ENCODE data around the gene NIPAL1.
A peak's percentile ranks its signal among the peaks of the same experiment; 100 is the strongest.

NIPAL1 gene

GRCh38 chr4:48012824-48013223 lies 3.7 kb upstream of the NIPAL1 start:
- H3K4me3 ChIP-seq (ENCODE audit: low read depth, low read length): no peak overlapping the region
- TF ChIP-seq, protein P1, sequence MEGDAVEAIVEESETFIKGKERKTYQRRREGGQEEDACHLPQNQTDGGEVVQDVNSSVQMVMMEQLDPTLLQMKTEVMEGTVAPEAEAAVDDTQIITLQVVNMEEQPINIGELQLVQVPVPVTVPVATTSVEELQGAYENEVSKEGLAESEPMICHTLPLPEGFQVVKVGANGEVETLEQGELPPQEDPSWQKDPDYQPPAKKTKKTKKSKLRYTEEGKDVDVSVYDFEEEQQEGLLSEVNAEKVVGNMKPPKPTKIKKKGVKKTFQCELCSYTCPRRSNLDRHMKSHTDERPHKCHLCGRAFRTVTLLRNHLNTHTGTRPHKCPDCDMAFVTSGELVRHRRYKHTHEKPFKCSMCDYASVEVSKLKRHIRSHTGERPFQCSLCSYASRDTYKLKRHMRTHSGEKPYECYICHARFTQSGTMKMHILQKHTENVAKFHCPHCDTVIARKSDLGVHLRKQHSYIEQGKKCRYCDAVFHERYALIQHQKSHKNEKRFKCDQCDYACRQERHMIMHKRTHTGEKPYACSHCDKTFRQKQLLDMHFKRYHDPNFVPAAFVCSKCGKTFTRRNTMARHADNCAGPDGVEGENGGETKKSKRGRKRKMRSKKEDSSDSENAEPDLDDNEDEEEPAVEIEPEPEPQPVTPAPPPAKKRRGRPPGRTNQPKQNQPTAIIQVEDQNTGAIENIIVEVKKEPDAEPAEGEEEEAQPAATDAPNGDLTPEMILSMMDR (IDR thresholded peaks at IDR 0.05; ENCODE audit: low read depth, low read length, missing control alignments): no peak
- no peak for DNase-seq (ENCODE audit: low read depth)

- no peak overlapping the region for H3K4me3 ChIP-seq (ENCODE audit: low read depth, low read length)
- TF ChIP-seq, protein P1 (IDR thresholded peaks at IDR 0.05; ENCODE audit: low read depth, low read length, missing control alignments): no peak
- DNase-seq (ENCODE audit: low read depth): no peak
These were observed 1.4 kb upstream of the NIPAL1 start for GRCh38 chr4:48015216-48015615.

GRCh38 chr4:48015678-48016077 lies 894 bp upstream of the NIPAL1 start:
- no peak for DNase-seq (ENCODE audit: low read depth)
- peak overlapping the region; percentile 69; the same call in 1 of the 2 replicates for H3K4me3 ChIP-seq (ENCODE audit: low read depth, low read length)
- TF ChIP-seq, protein P1 (IDR thresholded peaks at IDR 0.05; ENCODE audit: low read depth, low read length, missing control alignments): no peak

DNA sequence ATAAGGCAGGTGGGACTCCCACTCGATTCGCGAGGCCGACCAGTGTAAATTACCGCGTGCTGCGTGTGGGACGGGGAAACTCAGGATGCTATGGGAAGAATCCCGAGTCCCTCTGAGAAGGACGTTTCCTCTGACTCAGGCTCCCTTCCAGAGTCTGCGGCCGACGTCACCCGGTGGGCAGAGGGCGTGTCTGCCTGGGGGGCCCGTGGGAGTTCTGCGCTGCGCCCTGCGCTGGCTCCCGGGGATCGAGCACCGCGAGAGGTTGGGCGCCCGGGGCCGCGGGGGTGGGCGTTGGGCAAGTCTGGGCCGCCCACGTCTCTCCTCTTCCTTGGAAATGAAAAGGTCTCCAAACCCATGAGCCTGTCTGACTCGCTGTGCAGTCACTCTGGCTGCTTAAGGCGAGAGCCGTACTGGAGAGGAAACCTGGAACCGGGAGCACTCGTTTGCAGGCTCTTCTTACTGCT lies 568 bp downstream of the NIPAL1 start:
- no peak for DNase-seq (ENCODE audit: low read depth)

GRCh38 chr4:48018112-48018511 lies 1.5 kb downstream of the NIPAL1 start:
- DNase-seq (ENCODE audit: low read depth): no peak
- TF ChIP-seq, protein P1 (IDR thresholded peaks at IDR 0.05; ENCODE audit: low read depth, low read length, missing control alignments): no peak
- H3K4me3 ChIP-seq (ENCODE audit: low read depth, low read length): no peak overlapping the region

More for the DNA sequence above, 568 bp downstream of the NIPAL1 start:
- H3K4me3 ChIP-seq (ENCODE audit: low read depth, low read length): peak overlapping the region; percentile 69
- TF ChIP-seq, protein P1 (IDR thresholded peaks at IDR 0.05; ENCODE audit: low read depth, low read length, missing control alignments): no peak

GRCh38 chr4:48021100-48021499 lies 4.5 kb downstream of the NIPAL1 start:
- TF ChIP-seq, protein P1 (IDR thresholded peaks at IDR 0.05; ENCODE audit: low read depth, low read length, missing control alignments): no peak
- DNase-seq (ENCODE audit: low read depth): no peak
- no peak overlapping the region for H3K4me3 ChIP-seq (ENCODE audit: low read depth, low read length)

DNA sequence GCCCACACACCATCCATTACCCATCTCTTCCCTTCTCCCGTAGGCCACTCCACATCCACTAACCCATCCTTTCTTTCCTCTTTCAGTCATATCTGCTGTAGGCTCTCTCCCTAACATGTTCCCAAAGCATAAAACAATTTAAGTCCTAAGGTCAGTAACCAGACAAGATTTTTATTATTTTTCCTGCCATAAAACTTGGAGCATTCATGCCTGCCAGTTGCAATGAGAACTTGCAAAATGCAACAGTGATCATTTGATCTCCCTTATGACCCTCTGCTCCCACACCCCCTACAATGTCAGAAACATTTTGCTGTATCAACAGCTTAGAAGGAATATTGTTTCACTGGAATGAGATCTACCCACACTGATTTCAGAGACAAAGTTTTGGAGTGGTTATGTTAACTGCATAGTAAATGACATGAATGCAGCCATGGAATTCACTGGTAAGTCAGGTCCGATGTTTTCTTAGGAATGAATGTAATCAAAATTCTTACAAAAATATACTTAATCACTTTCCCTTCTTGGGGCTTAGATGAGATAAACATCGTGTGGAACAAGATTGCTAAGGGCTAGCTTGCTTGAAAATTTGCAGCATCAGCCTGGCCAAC lies 5.7 kb downstream of the NIPAL1 start:
- H3K4me3 ChIP-seq (ENCODE audit: low read depth, low read length): no peak overlapping the region
- DNase-seq (ENCODE audit: low read depth): no peak
- TF ChIP-seq, protein P1 (IDR thresholded peaks at IDR 0.05; ENCODE audit: low read depth, low read length, missing control alignments): no peak
